KG1 (cell line): Measurements from ENCODE around the gene WDR73.
"Not testable (repeated sequence)": the region's sequence is repeated elsewhere in the genome, so short reads cannot be mapped to it uniquely, and the experiment has no call there.

Source experiments
- DNase-seq: peaks from one replicate; lab custom pipeline; 2025; lab: John Stamatoyannopoulos, UW

Gene WDR73

DNA sequence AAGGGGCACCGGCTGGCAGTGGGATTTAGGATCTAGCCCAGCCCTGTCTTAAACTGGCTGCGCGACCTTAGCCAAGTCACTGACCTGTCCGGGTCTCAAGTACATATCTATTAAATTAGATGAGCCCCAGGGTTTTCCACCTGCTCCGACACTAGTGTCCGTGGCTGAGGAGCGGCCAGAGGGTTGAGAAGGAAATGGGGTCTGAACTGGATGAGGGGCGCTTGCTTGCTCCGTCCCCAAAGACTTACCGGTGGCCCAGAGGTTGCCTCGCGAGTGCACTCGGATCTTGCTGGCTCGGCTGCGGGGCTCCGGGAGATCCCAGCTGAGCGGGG lies 3.6 kb upstream of the WDR73 start:
- DNase-seq, result no peak

DNA sequence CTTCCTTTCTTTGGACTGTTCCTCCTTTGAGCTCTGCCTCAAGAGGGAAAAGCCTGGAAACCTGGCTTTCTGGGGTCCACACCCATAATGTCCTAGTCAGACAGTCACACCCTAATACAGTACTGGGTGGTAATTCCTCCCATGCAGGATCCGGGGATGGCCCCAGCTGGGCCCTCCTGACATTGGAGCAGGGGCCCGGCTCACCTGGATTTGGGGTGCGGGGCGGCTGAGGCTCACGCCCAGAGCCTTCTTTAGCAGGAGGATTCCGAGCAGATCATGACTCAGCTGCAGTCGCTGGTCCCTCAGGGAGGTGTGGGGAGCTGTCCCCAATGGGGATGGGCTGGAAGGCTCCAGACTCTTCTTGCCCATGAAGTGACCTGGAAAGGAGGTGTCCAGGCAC lies 2.9 kb upstream of the WDR73 start:
- no peak for DNase-seq

GRCh38 chr15:84654689-84655453 lies 788 bp upstream of the WDR73 start:
- DNase-seq, result peak; percentile 65

DNA sequence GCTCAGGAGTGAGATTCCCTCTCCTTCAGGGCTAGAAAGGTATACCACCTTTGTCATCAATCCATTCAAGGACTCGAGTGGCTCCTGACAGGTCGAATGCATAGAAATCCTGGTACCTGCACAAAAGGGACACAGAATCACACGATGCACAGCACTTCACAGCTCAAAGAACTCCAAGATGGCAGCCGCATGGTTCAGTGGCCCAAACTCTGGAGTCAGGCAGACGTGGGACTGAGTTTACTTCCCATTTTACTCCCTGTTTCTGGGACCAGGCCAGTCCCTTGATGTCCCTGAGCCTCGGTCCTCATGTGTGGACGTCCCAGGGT lies 536 bp downstream of the WDR73 start:
- DNase-seq, result no peak

GRCh38 chr15:84649706-84650105 lies 4.4 kb downstream of the WDR73 start:
- DNase-seq, result no peak

DNA sequence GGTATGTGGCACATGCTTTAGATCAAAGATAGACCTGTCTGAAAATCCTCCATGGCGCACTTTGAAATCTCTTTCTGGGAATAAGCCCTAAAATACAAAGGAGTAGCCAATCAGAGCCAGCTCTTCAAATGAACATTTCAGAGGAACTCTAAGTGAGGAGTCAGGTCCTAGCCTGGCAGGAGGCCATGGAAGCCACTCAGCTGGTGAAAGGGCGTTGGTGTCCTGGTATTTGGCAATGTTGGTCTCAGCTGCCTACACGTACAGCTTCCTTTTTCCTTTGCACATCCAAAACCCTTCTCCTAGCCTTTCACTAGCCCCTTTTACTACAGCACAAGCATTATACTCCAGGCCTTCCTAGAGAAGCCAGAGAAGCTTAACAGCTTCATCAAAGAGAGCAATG lies 5.5 kb downstream of the WDR73 start:
- no peak for DNase-seq

- DNase-seq, result no peak
Observed at GRCh38 chr15:84647726-84648125, 6.4 kb downstream of the WDR73 start.

- DNase-seq, result no peak
Observed at GRCh38 chr15:84645997-84646396, 8.1 kb downstream of the WDR73 start.

DNA sequence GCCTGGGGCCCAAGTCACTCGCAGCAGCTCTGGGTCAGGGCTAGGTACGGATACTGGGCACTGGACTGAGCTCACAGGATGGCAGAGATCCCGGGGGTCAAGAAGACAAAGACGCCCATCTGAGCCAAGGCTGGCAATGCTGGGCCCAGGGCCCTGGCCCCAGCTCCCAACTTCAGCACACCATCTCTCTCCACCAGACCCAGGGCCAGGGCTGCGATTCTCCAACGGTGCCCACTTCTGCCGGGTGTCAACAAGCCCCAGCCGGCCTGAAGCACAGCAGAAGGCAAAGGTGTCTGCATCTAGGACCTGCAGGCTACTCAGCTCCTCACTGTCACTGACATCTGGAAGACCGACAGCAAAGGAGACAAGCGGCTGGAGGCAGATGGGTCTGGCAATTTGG lies 8.6 kb downstream of the WDR73 start:
- DNase-seq, result no peak

- no peak for DNase-seq
Observed at GRCh38 chr15:84643838-84644237, 10.2 kb downstream of the WDR73 start.

- not testable (repeated sequence) for DNase-seq
Observed at GRCh38 chr15:84642640-84643039, 11.4 kb downstream of the WDR73 start.

DNA sequence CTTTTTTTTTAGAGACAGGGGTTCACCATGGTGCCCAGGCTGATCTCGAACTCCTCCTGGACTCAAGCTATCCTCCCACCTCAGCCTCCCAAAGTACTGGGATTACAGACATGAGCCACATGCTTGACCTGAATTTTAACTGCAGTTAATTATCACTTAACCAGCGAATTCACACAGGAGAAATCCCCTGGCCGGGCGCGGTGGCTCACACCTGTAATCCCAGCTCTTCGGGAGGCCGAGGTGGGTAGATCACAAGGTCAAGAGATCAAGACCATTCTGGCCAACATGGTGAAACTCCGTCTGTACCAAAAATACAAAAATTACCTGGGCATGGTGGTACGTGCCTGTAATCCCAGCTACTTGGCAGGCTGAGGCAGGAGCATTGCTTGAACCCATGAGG lies 12.2 kb downstream of the WDR73 start:
- DNase-seq, result not testable (repeated sequence)

DNA sequence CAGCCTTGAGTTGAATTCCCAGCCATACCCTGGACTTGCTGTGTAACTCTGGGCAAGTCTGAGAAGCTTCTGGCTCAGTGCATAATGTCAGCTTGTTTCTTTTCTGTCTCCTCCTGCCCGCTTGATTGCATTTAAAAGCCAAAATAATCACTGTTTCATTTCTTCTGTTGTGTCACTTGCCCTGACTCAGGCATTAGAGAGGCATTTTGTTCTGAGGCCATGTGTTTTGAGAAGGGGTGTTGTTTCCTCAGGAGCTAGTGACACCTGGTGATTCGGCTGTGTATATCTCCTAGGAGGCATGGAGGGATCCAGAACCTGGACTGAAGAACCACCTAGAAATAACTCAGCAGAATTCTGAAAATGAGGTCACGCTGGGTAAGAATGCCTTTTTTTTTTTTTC lies 16.0 kb downstream of the WDR73 start:
- no peak for DNase-seq

- DNase-seq, result no peak
Observed at GRCh38 chr15:84634228-84634837, 19.8 kb downstream of the WDR73 start.

GRCh38 chr15:84633311-84634227 lies 20.5 kb downstream of the WDR73 start:
- DNase-seq, result peak; percentile 53

DNA sequence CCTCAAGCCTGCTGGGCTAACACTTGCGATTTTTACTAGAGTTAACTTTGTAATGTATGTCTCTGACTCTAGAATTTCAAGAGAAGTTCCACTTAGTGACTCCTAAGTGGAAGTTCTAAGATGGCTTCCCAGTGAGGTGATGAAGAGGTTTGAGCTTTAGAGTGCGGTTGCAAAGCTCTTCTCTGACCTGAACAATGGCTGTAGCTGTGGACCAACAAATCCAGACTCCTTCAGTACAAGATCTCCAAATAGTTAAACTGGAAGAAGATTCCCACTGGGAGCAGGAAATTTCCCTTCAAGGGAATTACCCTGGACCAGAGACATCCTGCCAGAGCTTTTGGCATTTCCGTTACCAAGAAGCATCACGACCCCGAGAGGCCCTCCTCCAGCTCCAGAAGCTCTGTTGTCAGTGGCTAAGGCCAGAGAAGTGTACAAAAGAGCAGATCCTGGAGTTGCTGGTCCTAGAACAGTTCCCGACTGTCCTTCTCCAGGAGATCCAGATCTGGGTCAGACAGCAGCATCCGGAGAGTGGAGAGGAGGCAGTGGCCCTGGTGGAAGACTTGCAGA lies 22.3 kb downstream of the WDR73 start:
- DNase-seq, result no peak

DNA sequence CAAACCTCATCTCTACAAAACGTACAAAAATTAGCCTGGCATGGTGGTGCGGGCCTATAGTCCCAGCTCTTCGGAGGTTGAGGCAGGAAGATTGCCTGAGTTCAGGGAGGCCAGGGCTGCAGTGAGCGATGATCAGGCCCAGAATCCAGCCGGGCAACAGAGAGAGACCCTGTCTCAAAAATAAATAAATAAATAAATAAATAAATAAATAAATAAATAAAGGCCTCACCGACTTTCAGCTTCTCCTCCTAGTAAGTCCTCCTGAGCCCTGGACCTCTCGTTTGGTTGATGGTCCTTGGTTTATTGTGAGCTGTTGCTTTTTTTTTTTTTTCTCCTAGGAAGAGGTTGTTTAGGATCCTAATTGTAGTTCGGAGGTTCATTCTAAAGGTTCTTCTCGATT lies 25.1 kb downstream of the WDR73 start:
- DNase-seq, result no peak

DNA sequence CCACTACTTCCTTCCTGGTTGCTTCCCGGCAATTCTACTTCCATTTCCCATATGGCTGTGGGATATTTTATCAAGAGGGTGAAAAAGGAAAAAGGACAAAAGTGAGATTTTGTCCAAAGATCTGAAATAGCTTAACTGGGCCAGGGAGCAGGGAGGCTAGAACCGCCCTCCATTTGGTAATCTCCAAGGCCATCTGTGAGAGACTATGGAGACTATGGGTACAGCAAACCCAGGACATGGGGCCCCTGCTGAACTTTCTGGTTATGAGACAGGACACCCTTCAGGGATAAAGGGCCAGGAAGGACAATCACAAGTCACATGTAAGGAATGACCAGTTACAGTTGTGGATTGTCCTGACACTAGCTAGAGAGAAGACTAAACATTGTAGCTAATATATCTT lies 29.0 kb downstream of the WDR73 start:
- no peak for DNase-seq

- no peak for DNase-seq
Observed at GRCh38 chr15:84624359-84624758, 29.7 kb downstream of the WDR73 start.

- DNase-seq, result no peak
Observed at GRCh38 chr15:84621358-84621979, 32.6 kb downstream of the WDR73 start.

- DNase-seq, result no peak
Observed at GRCh38 chr15:84620626-84621025, 33.5 kb downstream of the WDR73 start.

- DNase-seq, result no peak
Observed at GRCh38 chr15:84616235-84616634, 37.8 kb downstream of the WDR73 start.
